OCI-LY1 (cell line): ENCODE measurements around the gene ELAVL3.

Source experiments
- CTCF ChIP-seq: fragments of 200-600 bp; sonication (generic), shearing (Covaris generic); IDR thresholded peaks from 2 replicates; pipeline ENCODE4 v1.5.1; 2017; ENCODE audit warnings: mild to moderate bottlenecking, antibody characterized with exemption, low read length, moderate library complexity, mixed read lengths
- EZH2 ChIP-seq: fragments of 200-600 bp; sonication (generic), shearing (Covaris generic); IDR thresholded peaks from 2 replicates; pipeline ENCODE4 v1.8.0; 2017; ENCODE audit warnings: borderline replicate concordance, mixed run types, mild to moderate bottlenecking, antibody characterized with exemption, low read length, moderate library complexity, mixed read lengths

GRCh38 chr19:11495481-11495880 is 14.6 kb upstream of the ELAVL3 start:
- TF ChIP-seq CTCF, result no peak
- TF ChIP-seq EZH2, result no peak
